Vagina (tissue), 2 donors: ENCODE measurements around the gene ENPP6.

ENCODE experiments used
- POLR2AphosphoS5 ChIP-seq, 2 donors: sonication (generic); formaldehyde crosslinking; IDR thresholded peaks; one replicate each; pipeline ENCODE4 v1.9.0; 2017; ENCODE audit warnings: antibody characterized with exemption in 2 of 2, mild to moderate bottlenecking in 2 of 2, low read depth in 1 of 2; ENCODE audit not compliant: insufficient read depth in 1 of 2
- TF ChIP-seq, protein P1 (sequence below), 3 experiments: fragments of 450-650 bp in 2 of 3; fragments of 200-600 bp in 1 of 3; sonication (generic) in 1 of 3; IDR thresholded peaks; one replicate each; pipeline ENCODE4 v1.5.1; 2017 to 2019; ENCODE audit warnings: antibody characterized with exemption in 3 of 3, mild to moderate bottlenecking in 2 of 3, moderate library complexity in 2 of 3

DNA sequence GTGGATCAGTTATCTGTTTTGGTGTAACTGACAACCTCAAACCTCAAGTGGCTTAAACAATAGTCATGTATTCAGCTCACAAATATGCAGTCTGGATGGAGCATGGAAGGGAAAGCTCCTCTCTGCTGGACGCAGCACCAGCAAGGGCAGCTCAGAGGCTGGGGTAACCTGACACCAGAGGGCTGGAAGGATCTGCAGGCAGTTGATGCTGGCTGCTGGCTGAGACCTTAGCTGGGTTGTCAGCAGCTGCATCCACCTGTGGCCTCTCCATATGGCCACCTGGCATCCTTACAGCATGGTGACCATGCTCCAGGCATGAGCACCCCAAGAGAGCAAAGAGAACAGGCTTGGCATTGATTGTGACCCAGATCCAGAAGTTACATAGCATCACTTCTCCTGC lies 46.7 kb downstream of the ENPP6 start:
- no peak for TF ChIP-seq POLR2AphosphoS5 (IDR thresholded peaks at IDR 0.05; ENCODE audit: insufficient read depth in 1 of 2, low read depth in 1 of 2)
- TF ChIP-seq, protein P1, sequence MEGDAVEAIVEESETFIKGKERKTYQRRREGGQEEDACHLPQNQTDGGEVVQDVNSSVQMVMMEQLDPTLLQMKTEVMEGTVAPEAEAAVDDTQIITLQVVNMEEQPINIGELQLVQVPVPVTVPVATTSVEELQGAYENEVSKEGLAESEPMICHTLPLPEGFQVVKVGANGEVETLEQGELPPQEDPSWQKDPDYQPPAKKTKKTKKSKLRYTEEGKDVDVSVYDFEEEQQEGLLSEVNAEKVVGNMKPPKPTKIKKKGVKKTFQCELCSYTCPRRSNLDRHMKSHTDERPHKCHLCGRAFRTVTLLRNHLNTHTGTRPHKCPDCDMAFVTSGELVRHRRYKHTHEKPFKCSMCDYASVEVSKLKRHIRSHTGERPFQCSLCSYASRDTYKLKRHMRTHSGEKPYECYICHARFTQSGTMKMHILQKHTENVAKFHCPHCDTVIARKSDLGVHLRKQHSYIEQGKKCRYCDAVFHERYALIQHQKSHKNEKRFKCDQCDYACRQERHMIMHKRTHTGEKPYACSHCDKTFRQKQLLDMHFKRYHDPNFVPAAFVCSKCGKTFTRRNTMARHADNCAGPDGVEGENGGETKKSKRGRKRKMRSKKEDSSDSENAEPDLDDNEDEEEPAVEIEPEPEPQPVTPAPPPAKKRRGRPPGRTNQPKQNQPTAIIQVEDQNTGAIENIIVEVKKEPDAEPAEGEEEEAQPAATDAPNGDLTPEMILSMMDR (IDR thresholded peaks at IDR 0.05): no peak
